Measurements from ENCODE around the gene ZFP30.

ZFP30 gene

DNA sequence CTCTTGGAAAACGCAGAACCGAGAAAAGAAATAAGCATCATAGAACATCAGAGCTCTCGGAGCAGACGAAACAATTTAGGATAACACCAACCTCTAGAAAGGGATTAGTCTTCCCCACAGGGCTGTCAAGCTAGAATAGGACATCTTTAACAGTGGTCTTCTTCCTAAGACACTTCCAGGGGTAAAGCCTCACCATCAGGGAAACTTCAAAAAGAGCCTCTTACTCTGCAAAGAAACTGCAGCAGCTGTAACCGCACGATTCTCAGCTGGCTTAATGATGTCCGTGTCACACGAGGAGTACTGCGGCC, 61.3 kb downstream of the ZFP30 start:
- no peak for TF ChIP-seq POLR2AphosphoS5 (IDR thresholded peaks at IDR 0.05; ENCODE audit: low read depth, low read length)
- TF ChIP-seq, protein P1, sequence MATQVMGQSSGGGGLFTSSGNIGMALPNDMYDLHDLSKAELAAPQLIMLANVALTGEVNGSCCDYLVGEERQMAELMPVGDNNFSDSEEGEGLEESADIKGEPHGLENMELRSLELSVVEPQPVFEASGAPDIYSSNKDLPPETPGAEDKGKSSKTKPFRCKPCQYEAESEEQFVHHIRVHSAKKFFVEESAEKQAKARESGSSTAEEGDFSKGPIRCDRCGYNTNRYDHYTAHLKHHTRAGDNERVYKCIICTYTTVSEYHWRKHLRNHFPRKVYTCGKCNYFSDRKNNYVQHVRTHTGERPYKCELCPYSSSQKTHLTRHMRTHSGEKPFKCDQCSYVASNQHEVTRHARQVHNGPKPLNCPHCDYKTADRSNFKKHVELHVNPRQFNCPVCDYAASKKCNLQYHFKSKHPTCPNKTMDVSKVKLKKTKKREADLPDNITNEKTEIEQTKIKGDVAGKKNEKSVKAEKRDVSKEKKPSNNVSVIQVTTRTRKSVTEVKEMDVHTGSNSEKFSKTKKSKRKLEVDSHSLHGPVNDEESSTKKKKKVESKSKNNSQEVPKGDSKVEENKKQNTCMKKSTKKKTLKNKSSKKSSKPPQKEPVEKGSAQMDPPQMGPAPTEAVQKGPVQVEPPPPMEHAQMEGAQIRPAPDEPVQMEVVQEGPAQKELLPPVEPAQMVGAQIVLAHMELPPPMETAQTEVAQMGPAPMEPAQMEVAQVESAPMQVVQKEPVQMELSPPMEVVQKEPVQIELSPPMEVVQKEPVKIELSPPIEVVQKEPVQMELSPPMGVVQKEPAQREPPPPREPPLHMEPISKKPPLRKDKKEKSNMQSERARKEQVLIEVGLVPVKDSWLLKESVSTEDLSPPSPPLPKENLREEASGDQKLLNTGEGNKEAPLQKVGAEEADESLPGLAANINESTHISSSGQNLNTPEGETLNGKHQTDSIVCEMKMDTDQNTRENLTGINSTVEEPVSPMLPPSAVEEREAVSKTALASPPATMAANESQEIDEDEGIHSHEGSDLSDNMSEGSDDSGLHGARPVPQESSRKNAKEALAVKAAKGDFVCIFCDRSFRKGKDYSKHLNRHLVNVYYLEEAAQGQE (IDR thresholded peaks at IDR 0.05; ENCODE audit: insufficient read depth in 1 of 2, low read depth in 2 of 2, low read length in 2 of 2), result no peak
- no peak for TF ChIP-seq FOXP2 (optimal IDR thresholded peaks at IDR 0.05; ENCODE audit: borderline replicate concordance, extremely low read depth, extremely low read length, insufficient read depth)
- no peak for TF ChIP-seq TAF1 (IDR thresholded peaks at IDR 0.05; ENCODE audit: borderline replicate concordance, insufficient read depth, low read length)
- no peak for TF ChIP-seq SIN3A (IDR thresholded peaks at IDR 0.05; ENCODE audit: borderline replicate concordance, insufficient read depth, low read length)

DNA sequence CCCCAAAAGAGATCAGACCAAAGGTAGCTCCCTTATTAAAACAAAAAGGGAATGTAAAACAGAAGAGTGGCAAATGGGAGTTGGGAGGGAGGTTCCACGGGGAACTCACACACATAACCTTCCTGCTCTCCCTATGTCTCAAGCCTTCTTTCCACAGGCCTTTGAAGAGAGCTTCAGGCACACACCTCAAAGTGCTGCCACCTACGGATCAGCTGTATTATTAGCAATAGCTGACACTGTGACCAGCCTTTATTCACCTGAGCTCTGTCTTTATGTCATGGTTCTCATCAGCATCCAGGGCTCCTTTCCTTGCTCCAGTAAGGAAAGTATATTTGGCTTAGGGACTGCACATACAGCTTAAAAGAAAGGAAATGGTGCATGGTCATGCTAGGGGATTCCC, 71.9 kb downstream of the ZFP30 start:
- TF ChIP-seq, protein P1 (IDR thresholded peaks at IDR 0.05; ENCODE audit: insufficient read depth in 1 of 2, low read depth in 2 of 2, low read length in 2 of 2), result no peak
- TF ChIP-seq POLR2AphosphoS5 (IDR thresholded peaks at IDR 0.05; ENCODE audit: low read depth, low read length), result no peak
- no peak for TF ChIP-seq FOXP2 (optimal IDR thresholded peaks at IDR 0.05; ENCODE audit: borderline replicate concordance, extremely low read depth, extremely low read length, insufficient read depth)
- no peak for TF ChIP-seq TAF1 (IDR thresholded peaks at IDR 0.05; ENCODE audit: borderline replicate concordance, insufficient read depth, low read length)
- TF ChIP-seq SIN3A (IDR thresholded peaks at IDR 0.05; ENCODE audit: borderline replicate concordance, insufficient read depth, low read length), result no peak

DNA sequence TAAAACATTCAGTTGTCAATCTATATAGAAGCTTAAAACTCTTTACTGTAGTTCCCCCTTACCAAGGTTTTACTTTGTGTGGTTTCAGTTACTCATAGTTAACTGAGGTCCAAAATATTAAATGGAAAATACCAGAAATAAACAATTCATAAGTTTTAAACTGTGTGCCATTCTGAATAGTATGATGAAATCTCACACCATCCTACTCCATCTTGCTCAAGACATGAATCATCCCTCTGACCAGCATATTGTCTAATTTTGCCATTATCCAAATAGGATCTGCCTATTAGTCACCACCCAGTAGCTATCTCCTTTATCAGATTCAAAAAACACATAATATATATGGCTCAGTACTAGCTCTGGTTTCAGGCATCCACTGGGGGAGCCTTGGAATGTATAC, 83.1 kb downstream of the ZFP30 start:
- TF ChIP-seq, protein P1 (IDR thresholded peaks at IDR 0.05; ENCODE audit: insufficient read depth in 1 of 2, low read depth in 2 of 2, low read length in 2 of 2), result no peak
- no peak for TF ChIP-seq FOXP2 (optimal IDR thresholded peaks at IDR 0.05; ENCODE audit: borderline replicate concordance, extremely low read depth, extremely low read length, insufficient read depth)
- TF ChIP-seq POLR2AphosphoS5 (IDR thresholded peaks at IDR 0.05; ENCODE audit: low read depth, low read length), result no peak
- TF ChIP-seq SIN3A (IDR thresholded peaks at IDR 0.05; ENCODE audit: borderline replicate concordance, insufficient read depth, low read length), result no peak
- TF ChIP-seq TAF1 (IDR thresholded peaks at IDR 0.05; ENCODE audit: borderline replicate concordance, insufficient read depth, low read length), result no peak

GRCh38 chr19:37565370-37565669, 89.9 kb downstream of the ZFP30 start:
- TF ChIP-seq TAF1 (IDR thresholded peaks at IDR 0.05; ENCODE audit: borderline replicate concordance, insufficient read depth, low read length), result no peak

GRCh38 chr19:37564624-37565369, 90.5 kb downstream of the ZFP30 start:
- no peak for TF ChIP-seq FOXP2 (optimal IDR thresholded peaks at IDR 0.05; ENCODE audit: borderline replicate concordance, extremely low read depth, extremely low read length, insufficient read depth)
- TF ChIP-seq, protein P1 (IDR thresholded peaks at IDR 0.05; ENCODE audit: insufficient read depth in 1 of 2, low read depth in 2 of 2, low read length in 2 of 2), result no peak
- no peak for TF ChIP-seq SIN3A (IDR thresholded peaks at IDR 0.05; ENCODE audit: borderline replicate concordance, insufficient read depth, low read length)
